SJCRH30 (cell line): ENCODE results near the gene COLEC12. TPM values are rescaled to one million over a fixed set of nuclear protein-coding genes. Genes with fewer than 3 reads are reported as not detected.

ENCODE experiments used
- DNase-seq, 2 experiments: peaks; one replicate each; pipeline ENCODE4 v3.0.0-alpha.2; 2015 to 2020
- H3K27ac ChIP-seq: fragments of 250-450 bp; sonication (Bioruptor Pico); 2 replicates; pipeline ENCODE4 v1.5.1; 2020; ENCODE audit warnings: mild to moderate bottlenecking, moderate library complexity
- H3K27me3 ChIP-seq: fragments of 250-450 bp; sonication (Bioruptor Pico); 2 replicates; pipeline ENCODE4 v1.5.1; 2020; ENCODE audit warnings: mild to moderate bottlenecking, moderate library complexity
- H3K36me3 ChIP-seq: fragments of 250-450 bp; sonication (Bioruptor Pico); 2 replicates; pipeline ENCODE4 v1.5.1; 2020; ENCODE audit warnings: mild to moderate bottlenecking, moderate library complexity
- H3K4me1 ChIP-seq: fragments of 250-450 bp; sonication (Bioruptor Pico); 2 replicates; pipeline ENCODE4 v1.5.1; 2020; ENCODE audit warnings: mild to moderate bottlenecking, moderate library complexity
- H3K4me3 ChIP-seq: fragments of 250-450 bp; sonication (Bioruptor Pico); 2 replicates; pipeline ENCODE4 v1.5.1; 2020; ENCODE audit warnings: mild to moderate bottlenecking, moderate library complexity
- H3K9me3 ChIP-seq: fragments of 250-450 bp; sonication (Bioruptor Pico); replicated peaks from 2 replicates; pipeline ENCODE4 v1.5.1; 2020; ENCODE audit warnings: mild to moderate bottlenecking, moderate library complexity
- total RNA-seq: library from RNA; depleted of rRNA; stranded (reverse); fragments of >200 nt; shearing (Covaris generic); gene quantifications from 2 replicates; pipeline ENCODE4 v1.2.3, GENCODE V29; 2014

COLEC12 gene
- total RNA-seq, 1 experiment from 2014 or later: not detected

DNA sequence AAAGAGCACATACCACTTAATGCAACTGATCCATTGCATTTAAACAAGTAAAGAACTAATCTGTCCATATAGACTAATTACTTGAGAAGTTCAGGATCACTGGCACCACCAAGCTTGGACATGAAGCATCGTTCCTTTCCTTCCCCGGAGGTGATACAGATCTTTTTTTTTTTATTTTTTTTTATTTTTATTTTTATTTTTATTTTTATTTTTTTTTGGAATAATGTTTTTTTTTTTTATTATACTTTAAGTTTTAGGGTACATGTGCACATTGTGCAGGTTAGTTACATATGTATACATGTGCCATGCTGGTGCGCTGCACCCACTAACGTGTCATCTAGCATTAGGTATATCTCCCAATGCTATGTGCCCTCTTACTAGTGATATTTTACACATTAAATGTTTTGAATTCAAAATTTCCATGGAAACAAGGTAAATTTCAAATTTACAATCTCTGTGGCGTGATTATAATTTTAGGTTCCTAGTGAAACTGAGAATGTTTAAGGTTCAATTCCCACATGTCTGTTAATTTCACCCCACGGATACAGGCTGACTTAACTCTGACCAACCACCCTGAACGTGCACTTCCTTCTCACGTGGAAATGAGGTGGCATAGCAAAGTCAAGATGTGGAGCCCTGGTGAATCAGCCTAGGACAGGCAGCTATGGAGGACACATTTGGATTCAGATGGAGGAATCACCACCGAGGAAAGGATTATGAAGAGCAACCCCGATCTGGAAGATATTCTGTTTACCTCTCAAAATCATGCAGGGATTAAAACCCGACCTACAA is 131.1 kb downstream of the COLEC12 start:
- no peak for DNase-seq
- Histone ChIP-seq H3K27ac (no peak overlapping the region), H3K4me3 (no peak overlapping the region), H3K36me3 (no peaks in the 10 kb centered on the region), H3K4me1 (no peaks in the 10 kb centered on the region), H3K9me3 (no peaks in the 10 kb centered on the region), H3K27me3 (no peaks in the 10 kb centered on the region)

DNA sequence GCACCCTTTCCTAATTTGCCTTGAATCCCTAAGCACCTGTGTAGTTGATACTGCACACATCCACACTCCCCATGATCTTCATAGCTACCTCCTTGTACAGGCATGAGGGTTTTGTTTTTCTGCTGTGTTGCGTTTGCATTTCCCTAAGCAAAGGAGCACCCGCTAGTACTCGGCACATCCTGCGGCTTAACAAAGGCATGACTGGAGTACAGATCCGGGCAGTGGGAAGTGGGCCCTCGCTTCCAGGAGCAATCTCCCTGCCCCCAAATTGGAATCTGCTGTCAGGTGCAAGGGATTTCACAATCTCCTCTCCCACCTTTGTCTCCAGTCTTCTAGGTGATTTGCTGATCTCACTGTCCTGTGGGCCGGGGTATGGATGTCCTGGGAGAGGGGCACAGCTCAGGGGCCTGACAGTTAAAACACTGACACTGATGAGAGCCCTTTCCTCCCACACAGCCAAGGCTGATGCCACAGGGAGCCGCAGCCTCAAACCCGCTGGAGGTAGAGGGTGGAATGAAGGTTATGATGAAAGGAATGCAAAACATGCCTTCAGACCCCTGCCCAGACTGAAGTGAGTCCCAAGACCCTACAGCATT is 133.9 kb downstream of the COLEC12 start:
- no peak overlapping the region for H3K27ac ChIP-seq
- H3K27me3 ChIP-seq: no peaks in the 10 kb centered on the region
- H3K4me1 ChIP-seq: peaks cover 17% of the 10 kb centered on the region
- H3K9me3 ChIP-seq: no peaks in the 10 kb centered on the region
- H3K4me3 ChIP-seq: no peak overlapping the region
- DNase-seq: no peak
- H3K36me3 ChIP-seq: no peaks in the 10 kb centered on the region

DNA sequence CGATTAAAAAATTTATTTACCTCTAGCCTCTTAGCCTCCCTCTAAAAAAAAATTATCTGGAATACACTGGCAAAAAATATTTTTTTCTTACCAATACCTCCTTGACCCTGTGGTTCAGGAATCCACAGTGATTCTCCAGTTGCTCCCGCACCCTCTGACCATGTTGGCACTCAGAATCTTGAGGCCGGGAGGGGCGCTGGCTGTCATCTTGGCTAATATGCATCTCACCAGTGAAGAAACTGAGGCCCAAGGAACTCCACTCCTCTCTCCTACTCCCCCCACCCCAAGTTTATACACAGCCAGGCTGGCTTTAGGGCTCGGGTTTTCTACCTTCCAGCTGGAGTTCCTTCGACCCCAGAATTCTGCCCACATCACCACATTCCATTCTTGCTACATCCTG is 134.8 kb downstream of the COLEC12 start:
- Histone ChIP-seq H3K27me3 (no peaks in the 10 kb centered on the region), H3K9me3 (no peaks in the 10 kb centered on the region), H3K4me1 (peaks cover 23% of the 10 kb centered on the region), H3K27ac (no peak overlapping the region), H3K36me3 (no peaks in the 10 kb centered on the region), H3K4me3 (no peak overlapping the region)
- no peak for DNase-seq

DNA sequence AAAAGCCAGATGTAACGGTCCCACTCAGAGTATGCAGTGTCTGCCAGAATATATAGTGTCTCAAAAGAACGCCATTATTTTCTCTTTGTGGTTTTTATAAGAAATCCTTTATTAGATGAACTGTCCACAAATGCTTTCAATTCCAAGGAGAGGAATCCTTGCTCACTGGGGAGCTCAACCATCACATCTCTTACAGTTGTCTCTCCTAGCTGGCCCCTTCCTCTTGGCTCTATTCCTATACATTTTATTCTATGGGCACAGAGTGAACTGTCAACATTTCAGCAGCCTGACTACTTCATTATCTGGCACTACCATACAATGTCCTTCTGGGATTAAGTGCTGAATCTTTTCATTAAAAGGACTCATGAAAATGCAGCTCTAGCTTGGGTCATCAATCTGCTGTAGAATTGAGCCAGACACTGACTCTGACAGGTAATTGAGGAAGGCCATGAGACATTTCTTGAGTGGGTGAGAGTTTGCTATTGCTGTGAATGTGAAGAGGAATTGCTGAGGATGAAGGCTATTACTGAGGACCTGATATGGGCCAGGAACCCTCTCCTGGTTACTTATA is 136.2 kb downstream of the COLEC12 start:
- no peaks in the 10 kb centered on the region for H3K27me3 ChIP-seq
- H3K36me3 ChIP-seq: no peaks in the 10 kb centered on the region
- H3K9me3 ChIP-seq: no peaks in the 10 kb centered on the region
- H3K4me3 ChIP-seq: no peak overlapping the region
- DNase-seq: no peak
- H3K27ac ChIP-seq: no peak overlapping the region
- peaks cover 23% of the 10 kb centered on the region for H3K4me1 ChIP-seq

DNA sequence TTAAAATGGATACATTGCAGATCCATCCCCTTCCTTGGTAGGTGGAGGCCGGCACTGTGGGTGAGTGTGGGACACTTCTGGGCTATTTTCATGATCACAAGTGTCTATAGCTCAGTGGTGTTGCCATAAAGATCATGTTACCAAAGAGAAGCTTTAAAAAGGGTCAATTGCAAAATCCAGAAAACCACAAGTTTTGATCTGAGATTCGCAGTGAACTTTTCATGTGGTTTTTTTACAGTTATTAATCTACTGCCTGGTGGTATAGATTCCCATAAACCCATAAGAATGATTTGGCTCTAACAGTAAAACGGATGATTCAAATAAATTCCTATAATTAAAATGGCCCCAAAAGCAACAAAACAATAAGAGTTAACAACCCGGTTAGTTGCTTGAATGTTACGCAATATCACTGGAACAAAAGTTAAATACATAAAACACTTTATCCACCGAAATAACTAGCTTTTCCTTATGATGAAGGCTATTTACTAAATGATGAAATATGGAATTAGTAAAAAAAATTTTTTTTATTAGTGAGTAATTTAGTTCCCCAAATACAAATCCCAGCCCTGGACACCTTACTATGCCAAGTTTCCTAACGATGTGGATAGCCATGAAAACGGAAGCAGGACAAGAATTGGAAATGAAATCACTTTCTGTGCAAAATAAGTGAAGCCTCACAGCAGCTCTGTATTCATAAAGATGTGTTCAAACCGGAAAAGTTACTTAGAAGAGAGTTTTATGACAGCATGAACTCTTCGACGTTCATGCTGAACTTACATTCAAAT is 137.0 kb downstream of the COLEC12 start:
- peak in 1 of 2 experiments; percentile 27 for DNase-seq
- H3K27ac ChIP-seq: no peak overlapping the region

DNA sequence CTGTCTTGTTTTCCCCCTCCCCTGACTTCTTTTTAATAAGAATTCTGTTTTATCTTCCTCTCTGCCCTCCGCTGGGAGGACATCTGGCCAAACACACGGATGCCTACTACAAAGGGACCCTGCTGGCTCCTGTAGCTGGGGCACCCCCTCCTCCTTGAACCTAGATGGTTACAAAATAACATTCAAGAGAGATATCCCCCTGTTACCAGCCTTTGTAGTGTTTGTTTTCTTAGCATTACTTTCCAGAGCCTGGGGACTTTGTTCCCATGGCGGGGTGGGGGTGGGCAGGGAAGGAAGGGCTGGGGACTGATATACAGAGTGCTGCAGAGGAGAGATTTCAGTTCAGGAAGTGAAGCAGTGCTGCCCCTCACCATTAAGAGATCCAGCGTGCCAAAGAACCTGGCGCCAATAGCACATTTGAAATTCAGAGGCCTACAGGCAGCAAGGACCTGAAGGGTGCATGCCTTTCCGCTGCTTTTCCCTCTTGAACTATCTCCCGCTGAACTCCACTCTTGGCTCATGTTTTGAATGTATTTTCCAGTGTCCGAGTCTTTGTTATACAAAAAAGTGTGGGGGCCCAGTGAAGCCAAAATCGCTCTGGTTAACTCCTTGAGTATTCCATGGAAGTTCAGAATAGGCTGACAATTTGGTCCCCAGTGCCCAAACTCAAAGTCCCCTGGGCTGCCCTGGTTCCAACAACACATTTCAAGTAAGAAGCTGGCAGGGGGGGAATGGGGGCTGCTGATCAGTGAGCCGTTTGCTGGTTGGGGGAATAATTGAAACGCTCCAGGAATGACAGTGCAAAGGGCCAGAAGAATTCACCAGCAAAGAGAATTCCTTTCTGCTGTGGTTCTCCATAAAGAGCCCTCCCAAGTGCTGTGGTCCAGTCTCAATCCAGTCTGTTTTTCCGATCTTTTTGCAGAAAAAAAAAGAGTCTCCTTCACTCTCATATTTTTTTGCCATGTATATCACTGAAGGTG is 137.9 kb downstream of the COLEC12 start:
- peaks cover 23% of the 10 kb centered on the region for H3K4me1 ChIP-seq
- H3K9me3 ChIP-seq: no peaks in the 10 kb centered on the region
- no peak overlapping the region for H3K4me3 ChIP-seq
- H3K27ac ChIP-seq: peak overlapping the region; percentile 23; the same call in 1 of the 2 replicates
- no peak for DNase-seq
- H3K36me3 ChIP-seq: no peaks in the 10 kb centered on the region
- H3K27me3 ChIP-seq: no peaks in the 10 kb centered on the region

More for the DNA sequence above, 137.0 kb downstream of the COLEC12 start:
- Histone ChIP-seq H3K36me3 (no peaks in the 10 kb centered on the region), H3K4me3 (no peak overlapping the region), H3K27me3 (no peaks in the 10 kb centered on the region), H3K4me1 (peaks cover 23% of the 10 kb centered on the region), H3K9me3 (no peaks in the 10 kb centered on the region)

DNA sequence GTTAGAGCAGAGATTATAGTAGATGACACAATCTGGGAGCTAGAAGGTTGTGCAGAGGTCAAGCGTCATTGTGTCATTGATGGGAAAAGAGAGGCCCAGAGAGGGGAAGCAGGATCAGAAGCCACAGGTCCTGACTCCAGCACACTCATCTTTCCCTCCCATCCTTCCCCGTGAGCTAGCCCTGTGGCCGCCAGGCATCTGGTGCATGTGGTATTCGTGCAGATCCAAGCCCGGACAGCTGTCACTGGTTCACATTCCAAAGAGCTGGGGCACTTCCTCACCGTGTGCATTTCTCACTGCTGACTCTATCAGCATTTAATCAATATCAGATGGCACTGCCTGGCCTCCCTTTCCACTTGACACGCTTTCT is 138.6 kb downstream of the COLEC12 start:
- no peaks in the 10 kb centered on the region for H3K9me3 ChIP-seq
- no peak overlapping the region for H3K4me3 ChIP-seq
- peak; percentile 76 to 78 for DNase-seq
- H3K27me3 ChIP-seq: no peaks in the 10 kb centered on the region
- H3K36me3 ChIP-seq: no peaks in the 10 kb centered on the region
- H3K4me1 ChIP-seq: peaks cover 23% of the 10 kb centered on the region
- H3K27ac ChIP-seq: peak overlapping the region; percentile 23; the same call in 1 of the 2 replicates

DNA sequence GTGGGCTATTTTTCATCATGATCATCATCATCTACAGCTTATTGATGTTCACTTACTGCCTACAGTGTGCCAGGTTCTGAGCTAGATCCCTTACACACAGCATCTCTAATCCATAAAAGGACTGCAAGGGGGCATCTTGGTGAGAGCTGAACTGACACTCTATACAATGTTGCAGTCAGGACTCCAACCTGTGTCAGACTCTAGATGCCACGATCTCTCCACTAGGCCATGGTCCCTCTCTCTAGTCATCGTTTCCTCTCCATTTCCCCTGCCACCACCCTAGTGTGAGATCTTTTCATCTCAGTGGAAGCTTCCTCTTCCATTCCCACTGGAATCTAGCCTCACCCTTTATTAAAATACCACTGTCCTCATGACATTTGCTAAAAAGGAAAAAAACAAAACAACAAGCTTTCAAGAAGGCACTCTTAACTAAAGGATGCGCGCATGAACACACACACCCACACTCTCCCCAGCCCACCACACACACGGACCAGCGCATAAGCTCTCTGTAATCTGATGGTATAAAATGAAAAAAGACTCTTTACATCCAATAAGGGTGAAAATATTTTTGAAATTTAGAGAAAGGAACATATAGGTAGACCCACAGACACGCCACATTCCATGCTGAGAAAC is 139.3 kb downstream of the COLEC12 start:
- Histone ChIP-seq H3K36me3 (no peaks in the 10 kb centered on the region), H3K27me3 (no peaks in the 10 kb centered on the region), H3K27ac (no peak overlapping the region; the same call in 1 of the 2 replicates), H3K4me3 (no peak overlapping the region), H3K4me1 (peaks cover 23% of the 10 kb centered on the region), H3K9me3 (no peaks in the 10 kb centered on the region)
- no peak for DNase-seq

DNA sequence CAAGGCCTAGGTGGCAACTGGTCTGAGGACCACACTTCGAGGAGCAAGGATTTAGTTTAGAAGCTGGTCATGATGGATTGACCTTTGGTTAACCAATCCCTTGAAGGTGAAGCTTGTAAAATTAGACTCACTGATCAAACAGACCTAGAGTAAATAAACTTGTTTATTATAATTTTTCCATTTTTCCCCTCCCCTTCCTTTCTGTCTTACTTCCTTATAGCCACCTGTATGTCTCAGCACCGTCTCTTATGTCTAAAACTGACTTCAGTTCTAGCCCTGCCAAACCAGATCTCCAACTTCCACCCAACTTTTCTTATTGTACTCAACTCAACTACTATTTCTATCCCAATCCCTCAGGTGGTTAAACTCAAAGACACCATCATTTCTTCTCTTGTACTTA is 139.8 kb downstream of the COLEC12 start:
- H3K4me3 ChIP-seq: no peak overlapping the region
- H3K27ac ChIP-seq: no peak overlapping the region
- no peaks in the 10 kb centered on the region for H3K27me3 ChIP-seq
- DNase-seq: no peak
- H3K4me1 ChIP-seq: peaks cover 23% of the 10 kb centered on the region
- H3K9me3 ChIP-seq: no peaks in the 10 kb centered on the region
- H3K36me3 ChIP-seq: no peaks in the 10 kb centered on the region

DNA sequence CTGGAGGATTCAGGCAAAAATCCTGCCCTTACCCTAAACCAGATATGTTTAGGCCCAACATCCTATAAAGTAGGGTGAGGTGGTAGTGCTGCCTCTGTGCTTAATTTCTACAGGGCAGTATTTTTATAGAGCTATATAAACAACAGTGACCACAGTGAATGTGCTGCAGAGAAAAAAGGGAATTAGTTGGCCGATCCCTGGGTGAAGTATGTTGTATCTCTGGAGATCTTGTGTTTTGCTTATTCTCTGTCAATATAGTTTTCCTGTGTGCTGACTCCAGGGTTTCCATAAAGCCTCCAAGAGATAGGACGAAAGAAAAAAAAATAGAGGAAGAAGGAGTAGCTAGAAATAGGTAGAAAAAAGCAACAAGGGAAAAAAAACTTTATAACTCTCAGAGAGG is 143.7 kb downstream of the COLEC12 start:
- Histone ChIP-seq H3K27ac (no peak overlapping the region), H3K4me3 (no peak overlapping the region), H3K4me1 (peaks cover 8% of the 10 kb centered on the region), H3K36me3 (no peaks in the 10 kb centered on the region), H3K9me3 (no peaks in the 10 kb centered on the region), H3K27me3 (no peaks in the 10 kb centered on the region)
- no peak for DNase-seq

DNA sequence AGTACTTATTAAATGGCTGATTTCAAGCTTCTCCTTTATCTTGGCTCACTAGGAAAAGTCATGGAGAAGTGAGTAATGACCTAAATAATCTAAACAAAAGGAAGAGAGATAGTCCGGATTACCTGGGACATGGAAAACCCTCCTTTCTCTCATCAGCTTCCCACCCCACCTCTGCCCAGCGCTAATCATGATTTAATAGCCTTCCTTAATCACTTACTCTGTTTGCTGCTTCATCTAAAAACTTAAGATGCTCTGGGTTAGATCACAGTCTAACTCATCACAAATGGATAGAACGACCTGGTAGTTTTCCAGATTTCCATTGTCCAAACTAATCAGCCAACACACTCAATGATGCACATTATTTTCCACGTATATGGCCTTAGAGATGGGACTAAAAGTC is 144.8 kb downstream of the COLEC12 start:
- Histone ChIP-seq H3K9me3 (no peaks in the 10 kb centered on the region), H3K4me1 (no peaks in the 10 kb centered on the region), H3K4me3 (no peak overlapping the region), H3K27ac (no peak overlapping the region), H3K36me3 (no peaks in the 10 kb centered on the region), H3K27me3 (no peaks in the 10 kb centered on the region)
- no peak for DNase-seq

DNA sequence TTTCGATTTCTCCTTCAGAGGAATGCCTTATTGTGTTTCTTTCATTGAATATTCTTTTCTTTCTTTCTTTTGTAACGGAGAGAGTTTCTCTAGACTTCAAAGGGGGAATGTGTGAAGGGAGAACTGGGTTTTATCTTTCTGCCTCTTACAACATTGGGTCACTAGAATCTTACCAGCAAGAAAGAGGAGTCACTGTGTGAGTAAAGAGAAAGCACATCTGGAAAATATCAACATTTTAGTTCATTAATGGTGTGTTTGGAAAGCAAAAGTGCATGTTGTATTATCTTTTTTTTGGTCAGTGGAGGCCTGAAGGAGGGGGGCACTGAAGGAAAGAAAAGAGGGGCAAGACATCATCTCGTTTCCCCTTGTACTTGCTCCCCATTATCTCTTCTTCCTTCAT is 146.0 kb downstream of the COLEC12 start:
- no peak for DNase-seq
- H3K9me3 ChIP-seq: no peaks in the 10 kb centered on the region
- H3K36me3 ChIP-seq: no peaks in the 10 kb centered on the region
- H3K4me3 ChIP-seq: no peak overlapping the region
- H3K27ac ChIP-seq: no peak overlapping the region
- no peaks in the 10 kb centered on the region for H3K27me3 ChIP-seq
- H3K4me1 ChIP-seq: no peaks in the 10 kb centered on the region

DNA sequence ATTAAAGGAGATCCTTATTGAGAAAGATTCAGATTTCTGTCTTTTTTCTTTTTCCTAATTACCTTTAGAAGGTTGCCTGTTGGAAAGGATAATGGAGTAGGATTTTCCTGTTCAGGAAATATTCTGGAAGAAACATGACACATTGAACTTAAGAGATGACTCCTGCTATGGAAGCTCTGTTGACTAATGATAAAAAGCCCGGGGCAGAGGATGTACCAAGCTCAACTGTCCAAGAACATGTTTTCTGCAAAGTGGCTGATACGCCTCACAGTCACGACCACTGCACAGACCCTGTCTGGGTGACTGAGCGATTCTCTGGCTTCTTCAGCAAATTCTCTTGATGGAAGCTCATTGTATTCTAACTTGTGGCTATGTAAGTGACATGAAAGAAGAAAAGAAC is 146.5 kb downstream of the COLEC12 start:
- Histone ChIP-seq H3K36me3 (no peaks in the 10 kb centered on the region), H3K27ac (no peak overlapping the region), H3K4me3 (no peak overlapping the region), H3K9me3 (no peaks in the 10 kb centered on the region), H3K27me3 (no peaks in the 10 kb centered on the region), H3K4me1 (no peaks in the 10 kb centered on the region)
- no peak for DNase-seq

DNA sequence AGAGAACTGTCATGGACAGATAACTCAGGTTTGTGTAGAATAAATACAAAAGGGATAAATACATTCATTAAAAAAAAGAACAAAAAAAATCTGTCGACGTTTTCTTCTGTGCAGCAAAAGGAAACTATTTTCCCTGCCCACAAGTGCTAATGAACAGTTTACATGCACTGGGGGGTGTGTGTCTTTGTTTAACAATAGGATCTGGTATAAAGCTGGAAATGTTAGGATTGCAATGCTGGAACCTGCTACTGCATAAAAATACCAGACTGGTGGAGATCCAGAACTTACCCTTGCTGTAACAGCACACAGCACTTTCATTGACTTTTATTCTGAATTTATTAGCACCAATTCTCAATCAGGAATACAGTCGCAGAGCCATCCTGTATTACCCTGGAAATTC is 148.1 kb downstream of the COLEC12 start:
- no peak for DNase-seq
- H3K9me3 ChIP-seq: no peaks in the 10 kb centered on the region
- no peak overlapping the region for H3K4me3 ChIP-seq
- H3K27ac ChIP-seq: no peak overlapping the region
- H3K27me3 ChIP-seq: no peaks in the 10 kb centered on the region
- H3K4me1 ChIP-seq: no peaks in the 10 kb centered on the region
- H3K36me3 ChIP-seq: no peaks in the 10 kb centered on the region
